Adrenal gland (tissue), 5 donors: Measurements from ENCODE around the gene DNAJB8.

Experiments used
- CTCF ChIP-seq, 6 experiments: fragments of 450-650 bp in 4 of 6; fragments of 200-600 bp in 2 of 6; sonication (generic) in 1 of 6; IDR thresholded peaks; 1 replicate in 5 of 6; 2 replicates in 1 of 6; pipeline versions ENCODE4 v1.5.1 to v1.8.0; 2016 to 2021; ENCODE audit warnings: antibody characterized with exemption in 6 of 6, mild to moderate bottlenecking in 2 of 6, moderate library complexity in 1 of 6
- POLR2A ChIP-seq, 2 donors: fragments of 450-650 bp; IDR thresholded peaks; one replicate each; pipeline ENCODE4 v1.6.1; 2017; ENCODE audit warnings: antibody characterized with exemption in 2 of 2, mild to moderate bottlenecking in 2 of 2, moderate library complexity in 1 of 2
- donor health status: DM: no; HTN: no; CAD: no.

GRCh38 chr3:128413413-128414205 lies 53.1 kb downstream of the DNAJB8 start:
- TF ChIP-seq CTCF (IDR thresholded peaks at IDR 0.05) = no peak
- TF ChIP-seq POLR2A (IDR thresholded peaks at IDR 0.05) = no peak
